Activated naive CD4-positive, alpha-beta T cell treated with anti-CD3 and anti-CD28 coated beads for 36 hours (primary cell): Measurements from ENCODE around the gene S1PR3. TPM values are rescaled to one million over a fixed set of nuclear protein-coding genes. Genes with fewer than 3 reads are reported as not detected.

Experiments used
- CTCF ChIA-PET: fragments of 350-600 bp; sonication (Branson Sonifier 250); formaldehyde crosslinking; loops from one replicate; lab custom pipeline; 2021; ENCODE audit warnings: antibody characterized with exemption; lab: Charles Lee
- DNase-seq: peaks from one replicate; pipeline ENCODE4 v3.0.0-alpha.2; 2020
- H3K27ac Mint-ChIP-seq: one replicate; pipeline ENCODE4 v1.8.0; 2021; ENCODE audit warnings: mild to moderate bottlenecking, mixed read lengths
- H3K27me3 Mint-ChIP-seq: one replicate; pipeline ENCODE4 v1.8.0; 2021; ENCODE audit warnings: low read depth, mixed read lengths
- H3K36me3 Mint-ChIP-seq: one replicate; pipeline ENCODE4 v1.8.0; 2021; ENCODE audit warnings: low read depth, mixed read lengths
- H3K4me1 Mint-ChIP-seq: one replicate; pipeline ENCODE4 v1.8.0; 2021; ENCODE audit warnings: low read depth, mixed read lengths
- H3K4me3 Mint-ChIP-seq: one replicate; pipeline ENCODE4 v1.8.0; 2021; ENCODE audit warnings: mild to moderate bottlenecking, moderate library complexity, mixed read lengths
- H3K9me3 Mint-ChIP-seq: one replicate; pipeline ENCODE4 v1.8.0; 2021; ENCODE audit warnings: mixed read lengths
- intact Hi-C: fragments of 100-400 bp; cut with micrococcal nuclease; formaldehyde crosslinking; loops from one replicate; pipeline ENCODE4 v1.15.1; 2023
- total RNA-seq, 2 experiments: library from RNA; stranded (reverse); gene quantifications; one replicate each; pipeline ENCODE4 v1.2.3, GENCODE V29; 2021

S1PR3 gene
- total RNA-seq, 2 experiments from 2014 or later, result 0.91 to 1.4 TPM

DNA sequence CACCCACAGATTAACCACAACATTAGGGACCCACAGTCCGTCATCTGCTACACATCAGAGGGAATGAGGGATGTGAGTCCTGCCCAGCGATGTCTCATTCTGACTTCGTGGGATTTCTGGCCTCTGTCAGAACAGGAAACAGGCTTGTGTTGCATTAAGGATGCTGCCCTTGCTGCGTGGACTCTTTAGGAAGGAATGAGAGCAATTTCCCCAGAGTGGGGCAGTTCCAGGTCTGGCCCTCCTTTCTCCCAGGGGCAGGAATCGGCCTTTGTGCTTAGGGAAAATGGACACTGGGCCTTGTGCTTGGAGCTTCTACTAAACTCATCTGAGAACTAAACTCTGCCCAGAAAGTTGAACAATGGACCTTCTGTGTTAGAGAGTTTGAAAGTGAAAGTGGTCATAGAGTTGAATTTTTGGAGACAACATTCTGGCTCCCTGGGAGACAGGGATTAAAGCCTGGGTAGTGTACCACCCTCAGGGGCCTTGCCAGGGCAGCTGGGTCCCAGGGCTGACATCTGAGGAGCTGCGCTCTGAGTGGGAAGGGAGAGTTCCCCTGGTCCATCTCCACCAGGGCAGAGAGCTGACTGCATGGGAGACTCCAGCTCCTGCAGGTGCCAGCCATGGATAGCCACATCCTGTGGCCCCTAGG lies 37.8 kb upstream of the S1PR3 start:
- Mint-ChIP-seq H3K4me3 (no peak overlapping the region), H3K27ac (no peak overlapping the region), H3K27me3 (peaks cover 23% of the 10 kb centered on the region), H3K36me3 (no peaks in the 10 kb centered on the region), H3K4me1 (peaks cover 6% of the 10 kb centered on the region), H3K9me3 (no peaks in the 10 kb centered on the region)
- no peak for DNase-seq
- CTCF ChIA-PET, result no interaction called here
- intact Hi-C loops, result no loop called here

DNA sequence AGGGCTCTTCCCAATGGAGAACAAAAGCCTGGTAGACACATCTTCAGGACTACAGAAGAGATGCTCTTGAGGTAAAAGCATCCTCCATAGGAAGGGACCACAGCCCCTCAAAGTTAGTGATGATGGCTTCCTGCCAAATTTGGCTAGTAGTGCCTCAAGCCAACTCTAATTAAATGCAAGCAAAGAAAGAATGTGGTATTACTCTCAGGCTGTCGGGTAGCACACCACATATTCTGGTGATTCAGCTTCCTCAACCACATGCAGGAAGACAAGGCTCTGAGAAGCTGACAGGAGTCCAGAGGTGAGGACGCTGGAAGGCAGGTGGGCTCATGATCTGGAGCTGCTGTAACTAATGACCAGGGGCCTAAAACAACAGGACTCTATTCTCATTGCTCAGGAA lies 37.2 kb upstream of the S1PR3 start:
- Mint-ChIP-seq H3K9me3 (no peaks in the 10 kb centered on the region), H3K27me3 (peaks cover 20% of the 10 kb centered on the region), H3K4me3 (no peak overlapping the region), H3K27ac (no peak overlapping the region), H3K36me3 (no peaks in the 10 kb centered on the region), H3K4me1 (peaks cover 6% of the 10 kb centered on the region)
- CTCF ChIA-PET, result no interaction called here
- intact Hi-C loops, result no loop called here
- no peak for DNase-seq

DNA sequence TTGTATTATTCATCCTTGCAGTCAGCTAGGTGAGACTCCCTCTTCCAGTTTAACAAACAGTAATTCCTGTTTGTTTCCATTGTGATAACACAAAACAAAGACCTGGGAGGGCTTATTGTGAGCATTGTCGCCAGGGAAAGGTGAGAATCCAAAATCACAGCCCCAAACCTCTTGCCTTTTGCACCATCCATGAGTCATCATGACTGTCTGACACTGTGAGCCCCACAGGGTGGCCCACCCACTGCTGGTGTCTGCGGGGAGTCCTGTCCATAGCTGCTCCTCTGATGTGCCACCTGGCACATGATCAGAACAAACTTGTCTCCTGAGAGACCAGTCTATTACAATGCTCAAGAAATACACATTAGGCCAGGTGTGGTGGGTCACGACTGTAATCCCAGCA lies 33.7 kb upstream of the S1PR3 start:
- H3K27ac Mint-ChIP-seq, result no peak overlapping the region
- H3K36me3 Mint-ChIP-seq, result no peaks in the 10 kb centered on the region
- no peaks in the 10 kb centered on the region for H3K9me3 Mint-ChIP-seq
- H3K27me3 Mint-ChIP-seq, result peaks cover 14% of the 10 kb centered on the region
- H3K4me3 Mint-ChIP-seq, result no peak overlapping the region
- intact Hi-C loops, result no loop called here
- peaks cover 3% of the 10 kb centered on the region for H3K4me1 Mint-ChIP-seq
- DNase-seq, result no peak
- CTCF ChIA-PET, result no interaction called here

- H3K4me3 Mint-ChIP-seq, result no peak overlapping the region
- intact Hi-C loops, result no loop called here
- H3K9me3 Mint-ChIP-seq, result no peaks in the 10 kb centered on the region
- CTCF ChIA-PET, result no interaction called here
- H3K27me3 Mint-ChIP-seq, result peaks cover 11% of the 10 kb centered on the region
- H3K36me3 Mint-ChIP-seq, result no peaks in the 10 kb centered on the region
- no peaks in the 10 kb centered on the region for H3K4me1 Mint-ChIP-seq
- no peak overlapping the region for H3K27ac Mint-ChIP-seq
- no peak for DNase-seq
Observed at GRCh38 chr9:88959727-88960469, 31.4 kb upstream of the S1PR3 start.

DNA sequence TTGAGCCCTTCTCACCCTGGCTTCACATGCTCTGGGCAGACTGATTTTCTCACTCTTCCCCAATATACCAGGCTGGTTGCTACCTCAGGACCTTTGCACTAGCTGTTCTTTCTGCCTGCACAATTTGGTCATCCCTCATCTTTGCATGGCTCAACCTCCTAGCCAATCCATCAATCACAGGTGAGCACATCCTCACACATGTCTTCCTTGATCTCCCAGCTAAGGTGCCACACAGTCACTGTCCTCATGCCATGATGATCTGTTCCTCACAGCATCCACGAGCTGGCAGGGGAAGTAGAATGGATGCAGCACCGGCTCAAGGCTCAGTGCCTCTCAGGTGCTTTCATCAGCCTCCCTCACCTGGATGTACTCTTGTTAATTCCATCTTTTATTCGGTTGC lies 30.6 kb upstream of the S1PR3 start:
- Mint-ChIP-seq H3K9me3 (no peaks in the 10 kb centered on the region), H3K36me3 (no peaks in the 10 kb centered on the region), H3K27ac (no peak overlapping the region), H3K27me3 (peaks cover 6% of the 10 kb centered on the region), H3K4me1 (no peaks in the 10 kb centered on the region), H3K4me3 (no peak overlapping the region)
- CTCF ChIA-PET, result no interaction called here
- intact Hi-C loops, result no loop called here
- DNase-seq, result no peak

DNA sequence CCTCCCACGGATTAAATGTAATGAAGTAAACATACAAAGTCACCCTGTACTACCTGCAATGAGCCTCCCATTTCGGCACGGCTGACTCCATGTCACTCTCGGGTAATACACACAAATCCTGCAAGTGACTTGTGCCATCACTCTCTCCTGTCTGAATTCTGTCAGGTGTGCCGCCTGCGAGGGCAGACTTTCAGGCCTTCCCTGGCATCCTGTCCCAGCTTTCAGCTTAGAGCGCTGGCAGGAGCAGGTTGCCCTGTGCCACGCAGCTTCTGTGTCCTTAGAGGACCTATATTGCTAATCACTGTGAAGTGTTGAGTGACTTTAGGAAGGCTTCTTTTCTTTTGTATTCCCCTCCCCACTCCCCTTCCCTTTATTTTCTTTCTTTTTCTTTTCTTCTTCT lies 25.8 kb upstream of the S1PR3 start:
- intact Hi-C loops, result no loop called here
- CTCF ChIA-PET, result interaction anchor here (0.7 kb wide), 1 partner anchor 98 kb away, joined by 4 read pairs; no protein-coding TSS in a partner anchor
- Mint-ChIP-seq H3K9me3 (no peaks in the 10 kb centered on the region), H3K27ac (no peak overlapping the region), H3K4me3 (no peak overlapping the region), H3K36me3 (no peaks in the 10 kb centered on the region), H3K4me1 (no peaks in the 10 kb centered on the region), H3K27me3 (peaks cover 1% of the 10 kb centered on the region)
- DNase-seq, result no peak

DNA sequence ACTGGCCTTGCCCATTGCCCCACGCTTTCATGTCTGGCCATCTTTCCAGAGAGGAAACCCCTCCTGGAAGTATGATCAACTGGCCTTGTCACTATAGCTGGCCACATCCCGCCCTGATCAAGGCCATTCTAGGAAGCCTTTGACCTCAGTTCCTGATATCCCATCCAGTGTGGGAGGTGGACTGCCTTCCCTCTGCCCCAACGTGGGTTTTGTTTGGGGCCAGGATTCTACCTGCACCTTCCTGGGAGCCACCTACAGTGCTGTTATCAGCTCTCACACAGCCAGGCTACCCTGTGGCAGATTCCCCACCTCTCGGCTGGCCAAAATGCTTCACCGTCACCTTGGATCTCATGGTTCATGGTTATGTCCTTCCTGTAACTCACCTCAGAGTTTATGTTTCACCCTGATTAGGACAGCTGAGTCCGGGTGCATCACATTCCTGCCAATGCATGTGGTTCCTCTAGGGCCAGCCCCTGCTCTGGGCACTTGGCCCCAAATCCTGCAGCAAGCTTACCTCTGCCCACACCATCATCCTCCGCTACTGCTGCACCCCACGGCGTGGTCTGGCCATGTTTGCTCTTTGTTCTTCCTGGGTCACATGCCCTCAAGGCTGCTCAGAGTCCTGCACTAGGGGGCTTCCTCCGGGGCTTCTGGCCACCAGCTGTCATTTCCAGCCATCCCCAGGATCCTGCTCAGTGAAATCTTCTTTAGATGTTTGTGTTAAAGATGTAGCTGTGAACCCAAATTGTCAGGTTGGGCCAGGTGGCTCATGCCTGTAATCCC lies 24.2 kb upstream of the S1PR3 start:
- DNase-seq, result no peak
- no peaks in the 10 kb centered on the region for H3K27me3 Mint-ChIP-seq
- no peak overlapping the region for H3K27ac Mint-ChIP-seq
- no peaks in the 10 kb centered on the region for H3K4me1 Mint-ChIP-seq
- no peaks in the 10 kb centered on the region for H3K36me3 Mint-ChIP-seq
- intact Hi-C loops, result no loop called here
- CTCF ChIA-PET, result no interaction called here
- H3K9me3 Mint-ChIP-seq, result no peaks in the 10 kb centered on the region
- H3K4me3 Mint-ChIP-seq, result no peak overlapping the region

DNA sequence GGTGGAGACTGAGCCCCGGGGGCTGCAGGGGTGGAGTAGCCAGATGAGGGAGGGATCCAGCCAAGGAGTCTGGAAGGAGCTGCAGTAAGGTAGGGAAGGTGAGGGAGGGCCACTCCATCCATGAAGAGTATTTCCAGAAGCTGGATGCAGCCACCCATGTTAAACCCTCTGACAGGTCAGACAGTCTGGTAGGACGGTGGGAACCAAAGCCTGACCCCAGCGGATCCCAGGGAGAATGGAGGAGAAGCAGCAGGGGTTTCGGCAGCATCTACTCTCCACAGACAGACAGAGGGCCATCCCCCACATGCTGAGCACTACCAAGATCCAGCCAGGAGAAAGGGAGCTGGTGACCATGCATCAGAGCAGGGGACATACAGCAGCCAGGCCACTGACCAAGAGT lies 22.5 kb upstream of the S1PR3 start:
- no peaks in the 10 kb centered on the region for H3K27me3 Mint-ChIP-seq
- intact Hi-C loops, result no loop called here
- CTCF ChIA-PET, result interaction anchor here (0.6 kb wide), 1 partner anchor 1087 kb away, joined by 3 read pairs; no protein-coding TSS in a partner anchor
- H3K36me3 Mint-ChIP-seq, result no peaks in the 10 kb centered on the region
- DNase-seq, result no peak
- no peak overlapping the region for H3K27ac Mint-ChIP-seq
- H3K4me3 Mint-ChIP-seq, result no peak overlapping the region
- no peaks in the 10 kb centered on the region for H3K9me3 Mint-ChIP-seq
- H3K4me1 Mint-ChIP-seq, result no peaks in the 10 kb centered on the region

DNA sequence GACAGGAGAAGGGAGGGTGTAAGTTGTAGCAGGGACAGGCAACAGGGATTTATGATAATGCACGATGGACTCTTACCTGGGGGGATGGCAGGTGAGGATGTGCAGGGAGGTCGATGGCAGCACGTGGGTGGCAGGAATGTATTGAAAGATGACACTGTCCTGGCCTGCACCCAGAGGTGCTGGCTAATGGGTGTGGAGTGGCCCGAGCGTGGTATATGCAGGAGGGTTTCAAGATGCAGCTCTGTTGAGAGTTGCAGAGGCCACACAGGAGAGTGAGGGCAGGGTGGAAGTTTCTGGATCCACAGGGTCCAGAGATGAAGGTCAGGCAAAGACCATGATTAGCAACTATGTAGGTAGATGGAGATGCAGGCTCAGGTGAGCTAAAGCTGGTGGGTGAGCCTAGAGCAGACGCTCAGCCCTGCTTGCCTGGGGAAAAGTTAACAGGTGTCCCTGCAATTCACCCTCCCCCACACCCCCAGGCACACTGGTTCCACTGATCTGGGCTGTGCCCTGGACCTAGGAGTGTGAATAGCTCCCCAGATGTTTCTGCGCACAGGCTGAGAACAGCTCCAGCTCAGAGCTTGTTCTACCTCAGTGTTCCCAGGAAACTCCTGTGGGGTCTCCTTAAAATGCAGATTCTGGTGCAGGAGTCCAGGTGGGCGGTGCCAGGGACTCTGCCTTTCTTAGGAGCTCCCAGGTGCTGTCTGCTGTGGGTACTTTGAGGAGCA lies 21.5 kb upstream of the S1PR3 start:
- no peak overlapping the region for H3K27ac Mint-ChIP-seq
- intact Hi-C loops, result no loop called here
- CTCF ChIA-PET, result no interaction called here
- no peaks in the 10 kb centered on the region for H3K9me3 Mint-ChIP-seq
- no peaks in the 10 kb centered on the region for H3K27me3 Mint-ChIP-seq
- H3K4me3 Mint-ChIP-seq, result no peak overlapping the region
- H3K4me1 Mint-ChIP-seq, result no peaks in the 10 kb centered on the region
- no peaks in the 10 kb centered on the region for H3K36me3 Mint-ChIP-seq
- no peak for DNase-seq

GRCh38 chr9:88971131-88971960 lies 19.9 kb upstream of the S1PR3 start:
- intact Hi-C loops, result no loop called here
- CTCF ChIA-PET, result interaction anchor here (0.6 kb wide), 1 partner anchor 14 kb away, joined by 3 read pairs; no protein-coding TSS in a partner anchor
- peaks cover 3% of the 10 kb centered on the region for H3K27me3 Mint-ChIP-seq
- H3K36me3 Mint-ChIP-seq, result no peaks in the 10 kb centered on the region
- H3K27ac Mint-ChIP-seq, result no peak overlapping the region
- peaks cover 4% of the 10 kb centered on the region for H3K4me1 Mint-ChIP-seq
- no peak for DNase-seq
- H3K9me3 Mint-ChIP-seq, result no peaks in the 10 kb centered on the region
- no peak overlapping the region for H3K4me3 Mint-ChIP-seq

- Mint-ChIP-seq H3K4me1 (peaks cover 10% of the 10 kb centered on the region), H3K27me3 (peaks cover 7% of the 10 kb centered on the region), H3K9me3 (no peaks in the 10 kb centered on the region), H3K27ac (no peak overlapping the region), H3K4me3 (no peak overlapping the region), H3K36me3 (no peaks in the 10 kb centered on the region)
- CTCF ChIA-PET, result interaction anchor here (0.5 kb wide), 1 partner anchor 20 kb away, joined by 3 read pairs; no protein-coding TSS in a partner anchor
- DNase-seq, result no peak
- intact Hi-C loops, result no loop called here
Observed at GRCh38 chr9:88972401-88972800, 18.9 kb upstream of the S1PR3 start.
